ENCODE data around the gene KRT74. TPM values are rescaled to one million over a fixed set of nuclear protein-coding genes. Genes with fewer than 3 reads are reported as not detected.

KRT74 gene
- polyA plus RNA-seq, 2 of the 4 experiments (the other 2 are of a cell fraction): not detected

DNA sequence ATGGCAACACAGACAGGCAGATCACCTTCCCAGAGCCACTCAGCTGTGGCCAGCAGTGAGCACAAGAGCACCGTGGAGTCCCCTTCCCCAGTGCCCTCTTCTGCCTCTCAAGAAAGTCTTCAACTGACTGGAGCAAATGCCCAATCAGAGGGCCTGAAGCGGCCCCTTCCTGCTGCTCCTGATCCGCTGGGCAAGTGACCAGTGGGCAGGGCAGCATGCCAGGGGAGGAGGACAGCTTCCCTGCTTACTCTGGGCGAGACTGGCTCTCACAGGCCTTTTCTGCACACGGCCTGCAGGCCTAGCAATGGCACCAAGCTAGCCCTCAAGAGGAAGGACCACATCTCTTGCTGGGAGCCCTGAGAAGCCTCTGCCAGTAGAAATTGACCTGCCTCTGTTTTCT is 21.6 kb downstream of the KRT74 start:
- no peak overlapping the region for H3K4me2 ChIP-seq
- H3K27ac ChIP-seq: no peak overlapping the region
- POLR2A ChIA-PET: no interaction called here
- no peaks in the 10 kb centered on the region for H3K9me3 ChIP-seq
- TF ChIP-seq CEBPB (IDR thresholded peaks at IDR 0.05) (no peak), EHMT2 (IDR thresholded peaks at IDR 0.05; ENCODE audit: low read depth) (no peak), HEYL (CRISPR knock-in tag; IDR thresholded peaks at IDR 0.05) (no peak), RAD21 (conservative IDR thresholded peaks at IDR 0.05 in 1 of 2, IDR thresholded peaks at IDR 0.05 in 1 of 2) (no peak), KDM5A (IDR thresholded peaks at IDR 0.05) (no peak)
- no peak for DNase-seq (ENCODE audit: low read depth in 1 of 2, low spot score in 1 of 2)
- CTCF ChIA-PET: interaction anchor here (0.6 to 2.8 kb wide), 7 partner anchors 11 to 328 kb away, joined by 3 to 10 read pairs (median 3); no protein-coding TSS in a partner anchor
- ATAC-seq: no peak
- no peak overlapping the region for H3K4me3 ChIP-seq
- no peak for FAIRE-seq
- H3K4me1 ChIP-seq: 0 out of 3 replicates have a peak, but pooled peaks cover 5% of the 10 kb centered on the region
- WGBS (ENCODE audit: missing lambda C conversion rate): 49% methylated on average over 5 of the region's 5 CpGs

- no peak for ATAC-seq
- no peaks in the 10 kb centered on the region for H3K9me3 ChIP-seq
- H3K4me1 ChIP-seq: 0 out of 3 replicates have a peak, but pooled peaks cover 5% of the 10 kb centered on the region
- ChIA-PET POLR2A (no interaction called here), CTCF (interaction anchor here (1.0 to 2.8 kb wide), 3 partner anchors 12 to 320 kb away, joined by 3 to 10 read pairs (median 7); no protein-coding TSS in a partner anchor)
- FAIRE-seq: no peak
- TF ChIP-seq HDAC2 (IDR thresholded peaks at IDR 0.05) (no peak), ESRRA (IDR thresholded peaks at IDR 0.05; ENCODE audit: borderline replicate concordance, low read length) (no peak), MYC (IDR thresholded peaks at IDR 0.05; ENCODE audit: borderline replicate concordance, low read length) (no peak), NFE2L2 (conservative IDR thresholded peaks at IDR 0.05; ENCODE audit: low read length) (no peak), JUN (IDR thresholded peaks at IDR 0.05) (no peak), RNF2 (IDR thresholded peaks at IDR 0.05; ENCODE audit: borderline replicate concordance, low read depth) (no peak), MAZ (IDR thresholded peaks at IDR 0.05; ENCODE audit: borderline replicate concordance, low read depth, low read length) (no peak), NPAS2 (CRISPR knock-in tag; IDR thresholded peaks at IDR 0.05; ENCODE audit: borderline replicate concordance) (no peak)
- WGBS (ENCODE audit: missing lambda C conversion rate): 59% methylated on average over 6 of the region's 6 CpGs
- no peak overlapping the region for H3K27ac ChIP-seq
- DNase-seq (ENCODE audit: low read depth in 1 of 2, low spot score in 1 of 2): no peak
- H3K4me2 ChIP-seq: no peak overlapping the region
- H3K4me3 ChIP-seq: no peak overlapping the region
Observed at GRCh38 chr12:52551216-52551865, 22.3 kb downstream of the KRT74 start.

DNA sequence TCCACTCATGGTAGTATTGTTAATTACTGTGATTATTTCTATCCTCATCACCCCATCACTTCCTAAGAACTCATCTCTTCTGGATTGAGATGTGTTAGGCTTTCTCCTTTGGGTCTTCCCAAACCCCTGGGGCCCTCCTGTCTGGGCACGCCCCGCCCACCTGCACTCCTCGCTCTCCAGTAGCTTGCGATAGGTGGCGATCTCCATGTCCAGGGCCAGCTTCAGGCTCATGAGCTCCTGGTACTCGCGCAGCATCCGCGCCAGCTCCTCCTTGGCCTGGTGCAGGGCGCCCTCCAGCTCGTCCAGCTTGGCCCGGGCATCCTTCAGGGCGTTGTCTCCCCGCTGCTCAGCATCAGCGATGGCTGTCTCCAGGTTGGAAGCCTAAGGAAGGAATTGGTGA is 27.5 kb downstream of the KRT74 start:
- FAIRE-seq (no peak), ATAC-seq (no peak; a peak in 1 of 6 replicates)
- 78% methylated on average over 15 of the region's 15 CpGs for WGBS (ENCODE audit: missing lambda C conversion rate)

More for the DNA sequence above, 27.5 kb downstream of the KRT74 start:
- no peak overlapping the region for H3K27ac ChIP-seq
- ChIA-PET CTCF (interaction anchor here (0.9 to 2.6 kb wide), 8 partner anchors 8 to 334 kb away, joined by 3 to 10 read pairs (median 5); no protein-coding TSS in a partner anchor), POLR2A (no interaction called here)
- no peak for DNase-seq (ENCODE audit: low read depth in 1 of 2, low spot score in 1 of 2)
- H3K4me3 ChIP-seq: no peak overlapping the region
- no peaks in the 10 kb centered on the region for H3K9me3 ChIP-seq
- TF ChIP-seq BHLHE40 (IDR thresholded peaks at IDR 0.05; ENCODE audit: low read depth, low read length) (no peak), EHF (CRISPR knock-in tag; IDR thresholded peaks at IDR 0.05) (no peak), NPAS2 (CRISPR knock-in tag; IDR thresholded peaks at IDR 0.05; ENCODE audit: borderline replicate concordance) (no peak), CBX2 (IDR thresholded peaks at IDR 0.05; ENCODE audit: borderline replicate concordance, low read depth) (no peak), HOXB5 (CRISPR knock-in tag; IDR thresholded peaks at IDR 0.05) (no peak), RFX5 (IDR thresholded peaks at IDR 0.05) (no peak), ZSCAN20 (CRISPR knock-in tag; IDR thresholded peaks at IDR 0.05) (no peak), KDM5A (IDR thresholded peaks at IDR 0.05) (no peak), JUNB (IDR thresholded peaks at IDR 0.05) (no peak)
- TF ChIP-seq, protein P1, sequence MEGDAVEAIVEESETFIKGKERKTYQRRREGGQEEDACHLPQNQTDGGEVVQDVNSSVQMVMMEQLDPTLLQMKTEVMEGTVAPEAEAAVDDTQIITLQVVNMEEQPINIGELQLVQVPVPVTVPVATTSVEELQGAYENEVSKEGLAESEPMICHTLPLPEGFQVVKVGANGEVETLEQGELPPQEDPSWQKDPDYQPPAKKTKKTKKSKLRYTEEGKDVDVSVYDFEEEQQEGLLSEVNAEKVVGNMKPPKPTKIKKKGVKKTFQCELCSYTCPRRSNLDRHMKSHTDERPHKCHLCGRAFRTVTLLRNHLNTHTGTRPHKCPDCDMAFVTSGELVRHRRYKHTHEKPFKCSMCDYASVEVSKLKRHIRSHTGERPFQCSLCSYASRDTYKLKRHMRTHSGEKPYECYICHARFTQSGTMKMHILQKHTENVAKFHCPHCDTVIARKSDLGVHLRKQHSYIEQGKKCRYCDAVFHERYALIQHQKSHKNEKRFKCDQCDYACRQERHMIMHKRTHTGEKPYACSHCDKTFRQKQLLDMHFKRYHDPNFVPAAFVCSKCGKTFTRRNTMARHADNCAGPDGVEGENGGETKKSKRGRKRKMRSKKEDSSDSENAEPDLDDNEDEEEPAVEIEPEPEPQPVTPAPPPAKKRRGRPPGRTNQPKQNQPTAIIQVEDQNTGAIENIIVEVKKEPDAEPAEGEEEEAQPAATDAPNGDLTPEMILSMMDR (IDR thresholded peaks at IDR 0.05): no peak
- TF ChIP-seq, protein P2, sequence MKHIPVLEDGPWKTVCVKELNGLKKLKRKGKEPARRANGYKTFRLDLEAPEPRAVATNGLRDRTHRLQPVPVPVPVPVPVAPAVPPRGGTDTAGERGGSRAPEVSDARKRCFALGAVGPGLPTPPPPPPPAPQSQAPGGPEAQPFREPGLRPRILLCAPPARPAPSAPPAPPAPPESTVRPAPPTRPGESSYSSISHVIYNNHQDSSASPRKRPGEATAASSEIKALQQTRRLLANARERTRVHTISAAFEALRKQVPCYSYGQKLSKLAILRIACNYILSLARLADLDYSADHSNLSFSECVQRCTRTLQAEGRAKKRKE (CRISPR knock-in tag; IDR thresholded peaks at IDR 0.05; ENCODE audit: low read depth): no peak
- no peak overlapping the region for H3K4me2 ChIP-seq
- peaks cover 2% of the 10 kb centered on the region; the same call in 1 of the 3 replicates for H3K4me1 ChIP-seq

All from A549 (cell line).